DND-41 (cell line): ENCODE data around the gene DGKG.

Experiments used
- EZH2 ChIP-seq: IDR thresholded peaks from 3 replicates; pipeline ENCODE4 v1.6.1; 2012; ENCODE audit warnings: borderline replicate concordance, low read depth, mild to moderate bottlenecking, moderate library complexity, low read length, inconsistent platforms; ENCODE audit not compliant: severe bottlenecking
- TF ChIP-seq, protein P1 (sequence below): IDR thresholded peaks from 2 replicates; pipeline ENCODE4 v1.5.1; 2012; ENCODE audit warnings: borderline replicate concordance, low read length, moderate library complexity, mild to moderate bottlenecking; ENCODE audit not compliant: poor library complexity, severe bottlenecking; ENCODE audit errors: extremely low read depth

DNA sequence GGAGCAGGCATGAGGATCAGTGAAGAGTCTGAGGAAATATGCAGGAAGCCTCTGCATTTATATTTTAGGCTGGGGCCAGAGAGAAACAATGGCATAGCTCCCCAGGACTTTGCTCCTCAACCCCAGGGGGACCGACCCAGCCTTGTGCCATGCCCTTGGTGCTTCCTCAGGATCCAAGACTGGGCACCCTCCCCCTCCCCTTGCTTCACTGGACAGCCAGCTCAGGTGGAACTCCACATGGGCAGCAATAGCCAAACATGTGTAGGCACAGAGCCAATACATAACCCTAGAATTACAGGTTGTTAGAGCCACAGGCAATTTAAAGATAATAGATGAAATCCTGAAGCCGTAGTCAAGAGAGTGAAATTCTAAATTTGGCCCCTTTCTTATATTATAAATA lies 180.1 kb downstream of the DGKG start:
- TF ChIP-seq, protein P1, sequence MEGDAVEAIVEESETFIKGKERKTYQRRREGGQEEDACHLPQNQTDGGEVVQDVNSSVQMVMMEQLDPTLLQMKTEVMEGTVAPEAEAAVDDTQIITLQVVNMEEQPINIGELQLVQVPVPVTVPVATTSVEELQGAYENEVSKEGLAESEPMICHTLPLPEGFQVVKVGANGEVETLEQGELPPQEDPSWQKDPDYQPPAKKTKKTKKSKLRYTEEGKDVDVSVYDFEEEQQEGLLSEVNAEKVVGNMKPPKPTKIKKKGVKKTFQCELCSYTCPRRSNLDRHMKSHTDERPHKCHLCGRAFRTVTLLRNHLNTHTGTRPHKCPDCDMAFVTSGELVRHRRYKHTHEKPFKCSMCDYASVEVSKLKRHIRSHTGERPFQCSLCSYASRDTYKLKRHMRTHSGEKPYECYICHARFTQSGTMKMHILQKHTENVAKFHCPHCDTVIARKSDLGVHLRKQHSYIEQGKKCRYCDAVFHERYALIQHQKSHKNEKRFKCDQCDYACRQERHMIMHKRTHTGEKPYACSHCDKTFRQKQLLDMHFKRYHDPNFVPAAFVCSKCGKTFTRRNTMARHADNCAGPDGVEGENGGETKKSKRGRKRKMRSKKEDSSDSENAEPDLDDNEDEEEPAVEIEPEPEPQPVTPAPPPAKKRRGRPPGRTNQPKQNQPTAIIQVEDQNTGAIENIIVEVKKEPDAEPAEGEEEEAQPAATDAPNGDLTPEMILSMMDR = no peak
- TF ChIP-seq EZH2 = no peak
